ENCODE measurements around the gene ZDHHC7. TPM values are rescaled to one million over a fixed set of nuclear protein-coding genes. Genes with fewer than 3 reads are reported as not detected.
A peak's percentile ranks its signal among the peaks of the same experiment; 100 is the strongest.

Gene ZDHHC7
- total and polyA plus RNA-seq, 9 of the 15 experiments (the other 6 are each of a cell fraction or from before 2014, with no cell fraction given) = 1.7 to 49.7 (median 37.4) TPM

- TF ChIP-seq ZNF644 (tag; IDR thresholded peaks at IDR 0.05; ENCODE audit: low read depth) (no peak), HES1 (IDR thresholded peaks at IDR 0.05; ENCODE audit: low read depth) (no peak), ZFP1 (CRISPR knock-in tag; IDR thresholded peaks at IDR 0.05) (peak; percentile 55; the same call in 1 of the 2 replicates), SIRT6 (IDR thresholded peaks at IDR 0.05; ENCODE audit: low read depth, low read length) (no peak), POLR3A (IDR thresholded peaks at IDR 0.05; ENCODE audit: borderline replicate concordance, extremely low read depth, insufficient read depth, insufficient read length) (no peak), MCM7 (IDR thresholded peaks at IDR 0.05) (no peak), HMG20A (CRISPR knock-in tag; conservative IDR thresholded peaks at IDR 0.05) (no peak), NCOR1 (IDR thresholded peaks at IDR 0.05) (no peak), ZFP91 (CRISPR knock-in tag; IDR thresholded peaks at IDR 0.05) (no peak), RBM39 (optimal IDR thresholded peaks at IDR 0.05; ENCODE audit: low read depth, low read length) (no peak), EGR1 (conservative IDR thresholded peaks at IDR 0.05) (no peak), HDGF (IDR thresholded peaks at IDR 0.05) (no peak), RBM14 (IDR thresholded peaks at IDR 0.05; ENCODE audit: borderline replicate concordance, insufficient read depth, low read depth, low read length) (no peak), RB1 (IDR thresholded peaks at IDR 0.05; ENCODE audit: low read depth) (peak; percentile 94; the same call in 1 of the 2 replicates), TFAP4 (CRISPR knock-in tag; IDR thresholded peaks at IDR 0.05; ENCODE audit: borderline replicate concordance) (peak; percentile 33; the same call in 1 of the 2 replicates), ZNF57 (CRISPR knock-in tag; IDR thresholded peaks at IDR 0.05) (no peak), HDAC8 (tag; IDR thresholded peaks at IDR 0.05) (no peak), TRIM24 (IDR thresholded peaks at IDR 0.05) (peak in 1 of 2 experiments; percentile 50; a peak in 1 of 4 replicates), RBBP5 (IDR thresholded peaks at IDR 0.05; ENCODE audit: borderline replicate concordance, insufficient read depth, low read length, poor library complexity, severe bottlenecking) (peak; percentile 94), EP300 (IDR thresholded peaks at IDR 0.05; ENCODE audit: low read length) (peak; percentile 16; the same call in 1 of the 2 replicates), NR2C2 (CRISPR knock-in tag; IDR thresholded peaks at IDR 0.05) (peak; percentile 97), NR2C2 (tag; IDR thresholded peaks at IDR 0.05) (peak; percentile 100), NFRKB (IDR thresholded peaks at IDR 0.05; ENCODE audit: low read depth) (peak; percentile 84; the same call in 1 of the 2 replicates)
- TF ChIP-seq, protein P1, sequence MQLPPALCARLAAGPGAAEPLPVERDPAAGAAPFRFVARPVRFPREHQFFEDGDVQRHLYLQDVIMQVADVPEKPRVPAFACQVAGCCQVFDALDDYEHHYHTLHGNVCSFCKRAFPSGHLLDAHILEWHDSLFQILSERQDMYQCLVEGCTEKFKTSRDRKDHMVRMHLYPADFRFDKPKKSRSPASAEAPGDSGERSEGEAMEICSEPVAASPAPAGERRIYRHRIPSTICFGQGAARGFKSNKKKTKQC (CRISPR knock-in tag; IDR thresholded peaks at IDR 0.05) = peak; percentile 18
These were observed at the start of gene ZDHHC7 (continued) for GRCh38 chr16:85010931-85011845.

Data from K562 (cell line).